Activated naive CD4-positive, alpha-beta T cell treated with anti-CD3 and anti-CD28 coated beads, Interleukin-2, amount 50 U/mL, for 72 hours (primary cell): Measurements from ENCODE around the gene SYNGR4. TPM values are rescaled to one million over a fixed set of nuclear protein-coding genes. Genes with fewer than 3 reads are reported as not detected.

Source experiments
- ATAC-seq, 2 donors: fragments of 150-1000 bp; cut with Tn5 transposase; 2 replicates each; pipeline ENCODE4 v1.10.0; 2021; ENCODE audit warnings: mild to moderate bottlenecking in 2 of 2, moderate library complexity in 2 of 2
- DNase-seq, 2 donors: peaks; one replicate each; pipeline ENCODE4 v3.0.0; 2021 to 2022; ENCODE audit warnings: low spot score in 2 of 2
- H3K27ac Mint-ChIP-seq, 2 donors: one replicate each; pipeline ENCODE4 v1.8.0; 2022; ENCODE audit warnings: mild to moderate bottlenecking in 2 of 2, mixed read lengths in 2 of 2
- H3K36me3 Mint-ChIP-seq, 2 donors: one replicate each; pipeline ENCODE4 v1.8.0; 2022; ENCODE audit warnings: mixed read lengths in 2 of 2
- H3K9me3 Mint-ChIP-seq, 2 donors: one replicate each; pipeline ENCODE4 v1.8.0; 2022; ENCODE audit warnings: mixed read lengths in 2 of 2
- total RNA-seq, 2 donors: library from RNA; stranded (reverse); gene quantifications; one replicate each; pipeline ENCODE4 v1.2.3, GENCODE V29; 2022

Gene SYNGR4
- total RNA-seq, 2 donors from 2014 or later = 0.41 TPM; not detected in 1

- H3K9me3 Mint-ChIP-seq = no peaks in the 10 kb centered on the region
- DNase-seq (peak; percentile 93 to 95), ATAC-seq (peak; percentile 72 to 79)
- H3K36me3 Mint-ChIP-seq = peaks cover 0 to 36% of the 10 kb centered on the region in 2 donors
- H3K27ac Mint-ChIP-seq = peak overlapping the region; percentile 92 to 100
Observed at GRCh38 chr19:48333467-48334384, 30.4 kb upstream of the SYNGR4 start.

GRCh38 chr19:48338253-48338755, 25.9 kb upstream of the SYNGR4 start:
- ATAC-seq (no peak), DNase-seq (no peak)
- Mint-ChIP-seq H3K9me3 (no peaks in the 10 kb centered on the region), H3K36me3 (peaks cover 0 to 3% of the 10 kb centered on the region in 2 donors), H3K27ac (peak overlapping the region in 1 of 2 donors; percentile 75)

- H3K9me3 Mint-ChIP-seq = no peaks in the 10 kb centered on the region
- DNase-seq (no peak), ATAC-seq (no peak)
- no peaks in the 10 kb centered on the region for H3K36me3 Mint-ChIP-seq
- peak overlapping the region in 1 of 2 donors; percentile 75 for H3K27ac Mint-ChIP-seq
Observed at GRCh38 chr19:48338802-48339503, 25.2 kb upstream of the SYNGR4 start.

GRCh38 chr19:48340995-48341394, 23.2 kb upstream of the SYNGR4 start:
- Mint-ChIP-seq H3K9me3 (no peaks in the 10 kb centered on the region), H3K36me3 (no peaks in the 10 kb centered on the region)

GRCh38 chr19:48341515-48342413, 22.4 kb upstream of the SYNGR4 start:
- DNase-seq = no peak
- ATAC-seq = no peak
- no peaks in the 10 kb centered on the region for H3K36me3 Mint-ChIP-seq
- H3K9me3 Mint-ChIP-seq = no peaks in the 10 kb centered on the region
- H3K27ac Mint-ChIP-seq = no peak overlapping the region

More at GRCh38 chr19:48340995-48341394, 23.2 kb upstream of the SYNGR4 start:
- ATAC-seq = no peak
- DNase-seq = no peak
- H3K27ac Mint-ChIP-seq = no peak overlapping the region

- H3K9me3 Mint-ChIP-seq = no peaks in the 10 kb centered on the region
- no peaks in the 10 kb centered on the region for H3K36me3 Mint-ChIP-seq
- ATAC-seq (no peak), DNase-seq (no peak)
- H3K27ac Mint-ChIP-seq = no peak overlapping the region
Observed at GRCh38 chr19:48342414-48342738, 21.8 kb upstream of the SYNGR4 start.

GRCh38 chr19:48342841-48343540, 21.2 kb upstream of the SYNGR4 start:
- Mint-ChIP-seq H3K9me3 (no peaks in the 10 kb centered on the region), H3K36me3 (no peaks in the 10 kb centered on the region), H3K27ac (no peak overlapping the region)
- DNase-seq (no peak), ATAC-seq (no peak)

GRCh38 chr19:48344892-48345291, 19.3 kb upstream of the SYNGR4 start:
- Mint-ChIP-seq H3K36me3 (no peaks in the 10 kb centered on the region), H3K9me3 (no peaks in the 10 kb centered on the region), H3K27ac (no peak overlapping the region)
- ATAC-seq (no peak), DNase-seq (no peak)

GRCh38 chr19:48346191-48346590, 18.0 kb upstream of the SYNGR4 start:
- Mint-ChIP-seq H3K36me3 (no peaks in the 10 kb centered on the region), H3K27ac (peak overlapping the region; percentile 3 to 56), H3K9me3 (no peaks in the 10 kb centered on the region)
- ATAC-seq (no peak), DNase-seq (no peak)

- Mint-ChIP-seq H3K27ac (no peak overlapping the region), H3K36me3 (no peaks in the 10 kb centered on the region), H3K9me3 (no peaks in the 10 kb centered on the region)
- no peak for DNase-seq
- ATAC-seq = no peak
Observed at GRCh38 chr19:48348045-48348444, 16.1 kb upstream of the SYNGR4 start.

GRCh38 chr19:48348737-48349136, 15.4 kb upstream of the SYNGR4 start:
- no peaks in the 10 kb centered on the region for H3K36me3 Mint-ChIP-seq
- H3K9me3 Mint-ChIP-seq = no peaks in the 10 kb centered on the region

GRCh38 chr19:48350856-48351255, 13.3 kb upstream of the SYNGR4 start:
- H3K9me3 Mint-ChIP-seq = no peaks in the 10 kb centered on the region
- no peak overlapping the region for H3K27ac Mint-ChIP-seq
- DNase-seq (no peak), ATAC-seq (no peak)
- no peaks in the 10 kb centered on the region for H3K36me3 Mint-ChIP-seq

More at GRCh38 chr19:48348737-48349136, 15.4 kb upstream of the SYNGR4 start:
- no peak overlapping the region for H3K27ac Mint-ChIP-seq
- DNase-seq = no peak
- ATAC-seq = no peak

GRCh38 chr19:48351341-48351752, 12.8 kb upstream of the SYNGR4 start:
- peak; percentile 78 to 89 for DNase-seq
- no peak overlapping the region for H3K27ac Mint-ChIP-seq
- H3K9me3 Mint-ChIP-seq = no peaks in the 10 kb centered on the region
- no peaks in the 10 kb centered on the region for H3K36me3 Mint-ChIP-seq
- ATAC-seq = peak; percentile 91 to 95

GRCh38 chr19:48353677-48354076, 10.5 kb upstream of the SYNGR4 start:
- Mint-ChIP-seq H3K36me3 (no peaks in the 10 kb centered on the region), H3K9me3 (no peaks in the 10 kb centered on the region), H3K27ac (no peak overlapping the region)
- DNase-seq (no peak), ATAC-seq (no peak)

GRCh38 chr19:48354332-48354992, 9.7 kb upstream of the SYNGR4 start:
- H3K36me3 Mint-ChIP-seq = no peaks in the 10 kb centered on the region
- no peak for DNase-seq
- H3K27ac Mint-ChIP-seq = peak overlapping the region; percentile 23 to 36
- H3K9me3 Mint-ChIP-seq = no peaks in the 10 kb centered on the region
- no peak for ATAC-seq
